Measurements from ENCODE around the gene AHR.

Gene AHR

DNA sequence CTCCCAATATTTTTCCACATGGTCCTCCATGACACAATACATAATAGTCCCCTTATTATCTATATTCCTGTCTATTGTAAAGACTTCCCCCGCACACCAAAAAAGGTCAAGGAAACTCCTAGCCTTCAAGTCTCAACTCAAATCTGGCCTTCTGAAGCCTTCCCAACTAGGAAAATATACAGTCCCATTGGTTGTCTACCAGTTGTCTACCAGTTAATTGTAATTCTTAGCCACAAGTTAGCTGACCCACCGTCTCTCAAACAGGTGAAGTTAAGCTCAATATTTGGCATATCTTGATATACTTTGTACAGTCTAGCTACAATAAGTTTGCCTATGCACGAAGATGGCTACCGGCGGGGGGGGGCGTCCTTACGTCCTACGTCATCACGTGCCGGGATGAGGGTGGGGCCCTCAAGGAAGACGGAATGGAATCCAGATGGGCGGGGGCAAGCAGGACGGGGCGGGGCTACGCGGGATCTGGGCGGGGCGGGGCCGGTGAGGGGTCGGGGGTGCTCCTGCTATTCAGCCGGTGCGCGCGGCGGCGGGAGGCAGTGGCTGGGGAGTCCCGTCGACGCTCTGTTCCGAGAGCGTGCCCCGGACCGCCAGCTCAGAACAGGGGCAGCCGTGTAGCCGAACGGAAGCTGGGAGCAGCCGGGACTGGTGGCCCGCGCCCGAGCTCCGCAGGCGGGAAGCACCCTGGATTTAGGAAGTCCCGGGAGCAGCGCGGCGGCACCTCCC lies at the start of gene AHR:
AHR (plus strand) TSS at position 551 of the 738 bp plus-strand sequence. CDS start 613 bp downstream, outside the sequence.
- CTCF ChIA-PET = interaction anchor here (0.5 to 0.9 kb wide), 3 partner anchors 11 to 1069 kb away, joined by 3 read pairs; no protein-coding TSS in a partner anchor
- Histone ChIP-seq H3K9me3 (ENCODE audit: control insufficient read depth, insufficient read depth, low read depth, low read length) (no peaks in the 10 kb centered on the region), H3K4me3 (ENCODE audit: low read depth, low read length) (peak within 1 kb of the TSS; percentile 99), H3K36me3 (ENCODE audit: control insufficient read depth in 2 of 2, insufficient read depth in 1 of 2, low read length in 2 of 2) (no peaks in the 10 kb centered on the region), H3K4me1 (ENCODE audit: control insufficient read depth, insufficient read depth, low read length) (peaks cover 12% of the 10 kb centered on the region), H3K27ac (ENCODE audit: extremely low read depth, low read depth, low read length) (peak within 1 kb of the TSS; percentile 87)
- POLR2A ChIA-PET = interaction anchor here (0.5 to 2.0 kb wide), 24 partner anchors 9 to 904 kb away, joined by 3 to 22 read pairs (median 3); no protein-coding TSS in a partner anchor
- TF ChIP-seq ZNF585B (tag by site-specific recombination; IDR thresholded peaks at IDR 0.05) (no peak), SP7 (tag by site-specific recombination; IDR thresholded peaks at IDR 0.05) (no peak), PATZ1 (tag by site-specific recombination; IDR thresholded peaks at IDR 0.05) (peak; percentile 58), ZNF501 (tag by site-specific recombination; IDR thresholded peaks at IDR 0.05) (no peak; the same call in 1 of the 2 replicates), ZNF701 (tag by site-specific recombination; IDR thresholded peaks at IDR 0.05) (no peak), SP2 (tag by site-specific recombination; IDR thresholded peaks at IDR 0.05) (peak; percentile 24), REST (tag by site-specific recombination; IDR thresholded peaks at IDR 0.05) (no peak; the same call in 1 of the 2 replicates), ZNF561 (tag by site-specific recombination; IDR thresholded peaks at IDR 0.05; ENCODE audit: borderline replicate concordance) (no peak), ZSCAN18 (tag by site-specific recombination; IDR thresholded peaks at IDR 0.05) (no peak), ZNF791 (tag by site-specific recombination; IDR thresholded peaks at IDR 0.05) (no peak), ZNF148 (tag by site-specific recombination; IDR thresholded peaks at IDR 0.05; ENCODE audit: borderline replicate concordance) (no peak), ZFP3 (tag by site-specific recombination; IDR thresholded peaks at IDR 0.05; ENCODE audit: low read depth) (no peak), ZNF423 (tag by site-specific recombination; IDR thresholded peaks at IDR 0.05) (no peak), ZNF518A (tag by site-specific recombination; conservative IDR thresholded peaks at IDR 0.05; ENCODE audit: low read depth) (peak; percentile 85), ZNF792 (tag by site-specific recombination; IDR thresholded peaks at IDR 0.05) (no peak), ZNF391 (tag by site-specific recombination; IDR thresholded peaks at IDR 0.05; ENCODE audit: borderline replicate concordance, low read depth) (no peak), ZSCAN30 (tag by site-specific recombination; IDR thresholded peaks at IDR 0.05) (no peak), ZBTB48 (tag by site-specific recombination; IDR thresholded peaks at IDR 0.05) (peak; percentile 55; the same call in 1 of the 2 replicates), ZNF157 (tag by site-specific recombination; IDR thresholded peaks at IDR 0.05) (no peak), ZNF664 (tag by site-specific recombination; IDR thresholded peaks at IDR 0.05) (no peak), ZNF23 (tag by site-specific recombination; IDR thresholded peaks at IDR 0.05; ENCODE audit: borderline replicate concordance) (no peak), ZNF596 (tag by site-specific recombination; IDR thresholded peaks at IDR 0.05) (no peak), HOXA7 (CRISPR knock-in tag; IDR thresholded peaks at IDR 0.05; ENCODE audit: borderline replicate concordance) (no peak)
